Fibroblast of lung (primary cell): ENCODE measurements around the gene PAIP1. TPM values are rescaled to one million over a fixed set of nuclear protein-coding genes. Genes with fewer than 3 reads are reported as not detected.

ENCODE experiments used
- DNase-seq, 2 donors: peaks; one replicate each; pipeline versions ENCODE4 v3.0.0 to v3.0.0-alpha.2; 2010; ENCODE audit warnings: low read depth in 2 of 2
- H2AFZ ChIP-seq: 2 replicates; pipeline ENCODE4 v1.5.1; 2012; ENCODE audit warnings: low read length, control low read depth, inconsistent platforms
- H3K27ac ChIP-seq: 2 replicates; pipeline ENCODE4 v1.5.1; 2011; ENCODE audit warnings: low read length, control low read depth; ENCODE audit not compliant: insufficient read depth
- H3K27me3 ChIP-seq: 2 replicates; pipeline ENCODE4 v1.5.1; 2011; ENCODE audit warnings: mild to moderate bottlenecking, low read length; ENCODE audit not compliant: control insufficient read depth, insufficient read depth
- H3K36me3 ChIP-seq: 2 replicates; pipeline ENCODE4 v1.5.1; 2011; ENCODE audit warnings: low read length; ENCODE audit not compliant: control insufficient read depth, insufficient read depth
- H3K4me1 ChIP-seq: 2 replicates; pipeline ENCODE4 v1.5.1; 2011; ENCODE audit warnings: low read length; ENCODE audit not compliant: control insufficient read depth, insufficient read depth; ENCODE audit errors: extremely low read depth
- H3K4me2 ChIP-seq: 2 replicates; pipeline ENCODE4 v1.5.1; 2011; ENCODE audit warnings: low read length, control low read depth; ENCODE audit not compliant: insufficient read depth; ENCODE audit errors: extremely low read depth
- H3K4me3 ChIP-seq, 4 experiments: fragments of 200-600 bp in 1 of 4; sonication (generic) in 1 of 4; replicated peaks in 1 of 4; 2 replicates each; pipeline ENCODE4 v1.5.1; 2011 to 2016; ENCODE audit warnings: low read length in 4 of 4, low read depth in 3 of 4, mild to moderate bottlenecking in 3 of 4, control low read depth in 2 of 4, inconsistent platforms in 1 of 4, mixed read lengths in 1 of 4; ENCODE audit not compliant: insufficient read depth in 1 of 4; ENCODE audit errors: control extremely low read depth in 1 of 4
- H3K79me2 ChIP-seq: 2 replicates; pipeline ENCODE4 v1.5.1; 2012; ENCODE audit warnings: mild to moderate bottlenecking, low read length, inconsistent platforms; ENCODE audit not compliant: control insufficient read depth, insufficient read depth
- H3K9ac ChIP-seq: 2 replicates; pipeline ENCODE4 v1.5.1; 2011; ENCODE audit warnings: mild to moderate bottlenecking, low read length, control low read depth; ENCODE audit not compliant: insufficient read depth
- H3K9me3 ChIP-seq: 2 replicates; pipeline ENCODE4 v1.5.1; 2012; ENCODE audit warnings: low read depth, low read length; ENCODE audit not compliant: control insufficient read depth, insufficient read depth
- H4K20me1 ChIP-seq: 2 replicates; pipeline ENCODE4 v1.5.1; 2011; ENCODE audit warnings: low read length; ENCODE audit not compliant: control insufficient read depth, insufficient read depth; ENCODE audit errors: extremely low read depth
- CTCF ChIP-seq, 2 donors: IDR thresholded peaks in 1 of 2; conservative IDR thresholded peaks in 1 of 2; 1 replicate in 1 of 2; 2 replicates in 1 of 2; pipeline ENCODE4 v1.5.1; 2011 to 2012; ENCODE audit warnings: low read length in 2 of 2, control low read depth in 1 of 2, inconsistent platforms in 1 of 2, low read depth in 1 of 2, mild to moderate bottlenecking in 1 of 2
- EZH2 ChIP-seq: IDR thresholded peaks from 2 replicates; pipeline ENCODE4 v1.5.1; 2012; ENCODE audit warnings: low read length, control low read depth, mild to moderate bottlenecking; ENCODE audit errors: missing control alignments
- polyA plus RNA-seq, 2 donors: library from polyadenylated mRNA; depleted of rRNA in 1 of 2; stranded (reverse) in 1 of 2; unstranded in 1 of 2; fragments of >200 nt; gene quantifications; 2 replicates each; pipeline ENCODE4 v1.2.1, GENCODE V29; 2011 to 2012; ENCODE audit warnings: missing spikeins in 1 of 2
- total RNA-seq: library from RNA; depleted of rRNA; stranded (reverse); fragments of >200 nt; gene quantifications from 2 replicates; pipeline ENCODE4 v1.2.1, GENCODE V29; 2014

The PAIP1 gene
- total and polyA plus RNA-seq, 2 donors (not counting 1 experiment from before 2014, with no cell fraction given): 85.4 to 120 TPM

GRCh38 chr5:43530648-43531047 is 26.2 kb downstream of the PAIP1 start:
- Histone ChIP-seq H3K36me3 (peaks cover 3% of the 10 kb centered on the region), H3K27ac (no peak overlapping the region), H3K27me3 (no peaks in the 10 kb centered on the region), H2AFZ (no peak overlapping the region), H3K79me2 (no peaks in the 10 kb centered on the region), H3K9me3 (no peaks in the 10 kb centered on the region), H3K4me1 (no peaks in the 10 kb centered on the region), H4K20me1 (no peaks in the 10 kb centered on the region), H3K9ac (no peak overlapping the region), H3K4me3 (no peak overlapping the region), H3K4me2 (no peak overlapping the region)
- no peak for DNase-seq
- no peak for TF ChIP-seq EZH2
- no peak for TF ChIP-seq CTCF (conservative IDR thresholded peaks at IDR 0.05 in 1 of 2, IDR thresholded peaks at IDR 0.05 in 1 of 2; ENCODE audit: low read depth in 1 of 2, low read length in 2 of 2)

- Histone ChIP-seq H2AFZ (no peak overlapping the region), H3K79me2 (no peaks in the 10 kb centered on the region), H3K4me1 (no peaks in the 10 kb centered on the region), H3K27me3 (no peaks in the 10 kb centered on the region), H3K4me3 (no peak overlapping the region), H4K20me1 (no peaks in the 10 kb centered on the region), H3K9me3 (no peaks in the 10 kb centered on the region), H3K9ac (no peak overlapping the region), H3K27ac (no peak overlapping the region), H3K36me3 (peaks cover 1% of the 10 kb centered on the region), H3K4me2 (no peak overlapping the region)
- TF ChIP-seq CTCF (conservative IDR thresholded peaks at IDR 0.05 in 1 of 2, IDR thresholded peaks at IDR 0.05 in 1 of 2; ENCODE audit: low read depth in 1 of 2, low read length in 2 of 2) (no peak), EZH2 (no peak)
- DNase-seq: peak in 1 of 2 donors; percentile 39
Measured at GRCh38 chr5:43523662-43524072, 33.2 kb downstream of the PAIP1 start.

GRCh38 chr5:43520615-43521014 is 36.3 kb downstream of the PAIP1 start:
- H3K79me2 ChIP-seq: no peaks in the 10 kb centered on the region
- TF ChIP-seq CTCF (conservative IDR thresholded peaks at IDR 0.05 in 1 of 2, IDR thresholded peaks at IDR 0.05 in 1 of 2; ENCODE audit: low read depth in 1 of 2, low read length in 2 of 2): no peak
- TF ChIP-seq EZH2: no peak
- no peaks in the 10 kb centered on the region for H3K9me3 ChIP-seq
- no peak overlapping the region for H3K27ac ChIP-seq
- peaks cover 1% of the 10 kb centered on the region for H3K36me3 ChIP-seq
- no peak overlapping the region for H2AFZ ChIP-seq
- H3K27me3 ChIP-seq: no peaks in the 10 kb centered on the region
- H3K4me3 ChIP-seq: no peak overlapping the region
- H3K4me2 ChIP-seq: no peak overlapping the region
- no peaks in the 10 kb centered on the region for H3K4me1 ChIP-seq
- DNase-seq: no peak
- no peaks in the 10 kb centered on the region for H4K20me1 ChIP-seq
- H3K9ac ChIP-seq: no peak overlapping the region
